GM12864 (cell line): ENCODE data around the gene ZCRB1.

Experiments used
- DNase-seq: peaks from one replicate; pipeline ENCODE4 v3.0.0-alpha.2; 2011; ENCODE audit warnings: low read depth
- H3K4me3 ChIP-seq: 2 replicates; pipeline ENCODE4 v1.5.1; 2011; ENCODE audit warnings: mild to moderate bottlenecking, low read depth, low read length, control low read depth
- CTCF ChIP-seq: IDR thresholded peaks from 2 replicates; pipeline ENCODE4 v1.5.1; 2011; ENCODE audit warnings: low read depth, mild to moderate bottlenecking, moderate library complexity, low read length, control low read depth, inconsistent platforms; ENCODE audit errors: missing control alignments

Gene ZCRB1

GRCh38 chr12:42288544-42288943, 37.4 kb downstream of the ZCRB1 start:
- DNase-seq = no peak
- no peak for TF ChIP-seq CTCF
- no peak overlapping the region for H3K4me3 ChIP-seq

- no peak for TF ChIP-seq CTCF
- DNase-seq = no peak
- no peak overlapping the region for H3K4me3 ChIP-seq
These were observed 39.2 kb downstream of the ZCRB1 start for GRCh38 chr12:42286741-42287140.

- no peak for TF ChIP-seq CTCF
- DNase-seq = no peak
- H3K4me3 ChIP-seq = no peak overlapping the region
These were observed 40.5 kb downstream of the ZCRB1 start for GRCh38 chr12:42285431-42285830.

GRCh38 chr12:42284876-42285275, 41.0 kb downstream of the ZCRB1 start:
- H3K4me3 ChIP-seq = no peak overlapping the region
- no peak for TF ChIP-seq CTCF
- no peak for DNase-seq

GRCh38 chr12:42284157-42284556, 41.7 kb downstream of the ZCRB1 start:
- H3K4me3 ChIP-seq = no peak overlapping the region
- DNase-seq = no peak
- TF ChIP-seq CTCF = peak; percentile 6

GRCh38 chr12:42283739-42284138, 42.2 kb downstream of the ZCRB1 start:
- DNase-seq = no peak
- TF ChIP-seq CTCF = no peak
- H3K4me3 ChIP-seq = no peak overlapping the region

GRCh38 chr12:42282294-42282693, 43.6 kb downstream of the ZCRB1 start:
- TF ChIP-seq CTCF = no peak
- no peak overlapping the region for H3K4me3 ChIP-seq
- DNase-seq = no peak
